Panc1 (cell line): ENCODE results near the gene SRRT.

Source experiments
- CTCF ChIP-seq: fragments of 450-650 bp; IDR thresholded peaks from 2 replicates; pipeline ENCODE4 v1.5.1; 2017; ENCODE audit warnings: mild to moderate bottlenecking
- POLR2AphosphoS5 ChIP-seq: IDR thresholded peaks from 2 replicates; pipeline ENCODE4 v1.6.1; 2012; ENCODE audit warnings: mild to moderate bottlenecking, low read depth, low read length, moderate library complexity
- REST ChIP-seq, 2 experiments: IDR thresholded peaks; 2 replicates each; pipeline ENCODE4 v1.6.1; 2011 to 2012; ENCODE audit warnings: low read depth in 2 of 2, control low read depth in 1 of 2, low read length in 1 of 2, mild to moderate bottlenecking in 1 of 2, moderate library complexity in 1 of 2; ENCODE audit not compliant: insufficient read depth in 1 of 2
- SIN3A ChIP-seq: IDR thresholded peaks from 2 replicates; pipeline ENCODE4 v1.6.1; 2012; ENCODE audit warnings: low read depth, mild to moderate bottlenecking, low read length, moderate library complexity, borderline replicate concordance; ENCODE audit not compliant: insufficient read depth

- TF ChIP-seq CTCF = no peak
- no peak for TF ChIP-seq POLR2AphosphoS5
- no peak for TF ChIP-seq REST (IDR thresholded peaks at IDR 0.05; ENCODE audit: insufficient read depth in 1 of 2, low read depth in 2 of 2, low read length in 1 of 2)
- TF ChIP-seq SIN3A = peak; percentile 56; the same call in 1 of the 2 replicates
These were observed 48.2 kb upstream of the SRRT start for GRCh38 chr7:100826514-100827329.
